ENCODE measurements around the gene HAVCR2. TPM values are rescaled to one million over a fixed set of nuclear protein-coding genes. Genes with fewer than 3 reads are reported as not detected.

The HAVCR2 gene
- polyA plus RNA-seq (ENCODE audit: insufficient read length in 4 of 4) = 10 to 100 TPM in 2 of 4 donors, 1 to 10 TPM in 2; 5.4 to 11.7 (median 8.8) TPM

GRCh38 chr5:157108976-157109375 is at the start of gene HAVCR2:
HAVCR2 (minus strand) TSS chr5:157109044; CDS start chr5:157108983, 61 bp downstream.
- DNase-seq (ENCODE audit: low read depth in 4 of 4, low spot score in 3 of 4) = no peak

DNA sequence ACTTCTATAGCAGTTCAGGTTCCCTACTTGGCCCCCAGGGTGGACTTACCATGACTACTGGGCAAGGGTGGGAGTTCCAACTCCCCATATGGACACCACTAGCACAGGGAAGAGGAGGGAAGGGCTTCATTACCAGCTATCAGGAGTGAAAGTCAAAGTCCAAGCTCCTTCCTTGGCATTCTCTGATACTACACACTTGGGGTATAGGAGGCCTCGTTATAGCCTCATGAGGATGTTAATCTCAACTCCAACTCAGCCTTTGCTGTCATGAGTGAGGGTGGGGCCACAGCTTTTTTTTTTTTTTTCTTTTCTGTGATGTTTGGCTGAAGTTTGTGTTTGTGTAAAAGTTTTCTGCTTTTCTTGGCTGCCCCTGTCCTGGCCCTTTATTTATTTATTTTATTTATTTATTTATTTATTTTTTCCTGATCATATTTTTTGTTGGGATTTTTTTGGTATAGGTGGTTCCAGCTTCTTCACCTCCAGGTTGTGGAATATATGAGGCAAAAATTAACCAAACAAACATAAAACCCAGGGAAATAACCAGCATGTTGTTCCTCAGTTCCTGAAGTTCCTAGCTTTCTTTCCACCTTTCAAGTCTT is 48.5 kb upstream of the HAVCR2 start:
- no peak for DNase-seq (ENCODE audit: low read depth in 4 of 4, low spot score in 3 of 4)

DNA sequence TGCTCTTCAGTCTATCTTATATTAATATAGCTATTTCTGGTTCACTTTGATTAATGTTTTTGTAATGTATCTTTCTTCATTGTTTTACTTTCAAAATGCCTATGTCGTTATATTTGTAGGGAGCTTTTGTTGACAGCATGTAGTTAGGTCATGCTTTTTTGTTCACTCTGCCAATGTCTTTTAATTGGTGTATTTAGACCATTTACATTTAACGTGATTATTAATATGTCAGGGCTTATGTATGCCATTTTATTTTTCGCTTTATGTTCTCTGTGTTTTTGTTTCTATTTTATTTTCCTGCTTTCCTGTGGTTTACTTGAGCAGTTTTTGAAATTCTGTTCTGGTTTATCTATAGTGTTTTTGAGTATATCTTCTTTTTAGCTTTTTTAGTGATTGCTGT is 46.5 kb upstream of the HAVCR2 start:
- DNase-seq (ENCODE audit: low read depth in 4 of 4, low spot score in 3 of 4) = no peak

GRCh38 chr5:157150995-157151394 is 42.2 kb upstream of the HAVCR2 start:
- DNase-seq (ENCODE audit: low read depth in 4 of 4, low spot score in 3 of 4) = no peak

DNA sequence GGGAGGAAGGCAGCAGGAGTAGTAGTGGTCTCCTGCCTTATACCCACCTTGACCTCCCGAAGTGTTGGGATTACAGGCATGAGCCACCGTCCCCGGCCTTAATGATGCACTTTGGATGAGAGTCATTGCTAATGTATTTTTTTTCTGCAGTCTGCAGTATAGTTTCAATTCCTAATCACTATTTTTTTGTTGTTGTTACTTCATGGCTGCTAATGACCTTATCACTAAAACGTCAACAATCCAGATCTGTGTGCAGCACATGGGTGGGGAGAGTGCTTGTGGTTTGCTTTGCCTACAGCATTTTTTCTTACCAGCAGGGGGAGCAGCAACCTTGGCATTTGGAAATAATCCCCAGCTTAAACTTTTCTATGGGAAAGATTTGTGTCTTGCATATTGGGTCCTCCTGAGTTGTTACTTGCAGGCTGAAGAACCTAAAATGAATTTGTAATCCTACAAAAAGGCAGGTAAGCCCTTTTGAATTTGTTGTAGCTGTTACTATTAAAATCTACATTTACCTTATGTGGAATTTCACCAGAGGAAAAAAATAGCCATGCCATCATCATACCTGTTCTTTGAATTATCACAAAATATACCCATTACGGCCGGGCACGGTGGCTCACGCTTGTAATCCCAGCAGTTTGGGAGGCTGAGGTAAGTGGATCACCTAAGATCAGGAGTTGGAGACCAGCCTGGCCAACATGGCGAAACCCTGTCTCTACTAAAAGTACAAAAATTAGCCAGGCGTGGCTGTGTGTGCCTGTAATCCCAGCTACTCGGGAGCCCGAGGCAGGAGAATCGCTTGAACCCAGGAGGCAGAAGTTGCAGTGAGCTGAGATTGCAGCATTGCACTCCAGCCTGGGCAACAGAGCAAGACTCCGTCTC is 40.1 kb upstream of the HAVCR2 start:
- DNase-seq (ENCODE audit: low read depth in 4 of 4, low spot score in 3 of 4) = peak in 3 of 4 donors; percentile 53 to 64 (median 60)

DNA sequence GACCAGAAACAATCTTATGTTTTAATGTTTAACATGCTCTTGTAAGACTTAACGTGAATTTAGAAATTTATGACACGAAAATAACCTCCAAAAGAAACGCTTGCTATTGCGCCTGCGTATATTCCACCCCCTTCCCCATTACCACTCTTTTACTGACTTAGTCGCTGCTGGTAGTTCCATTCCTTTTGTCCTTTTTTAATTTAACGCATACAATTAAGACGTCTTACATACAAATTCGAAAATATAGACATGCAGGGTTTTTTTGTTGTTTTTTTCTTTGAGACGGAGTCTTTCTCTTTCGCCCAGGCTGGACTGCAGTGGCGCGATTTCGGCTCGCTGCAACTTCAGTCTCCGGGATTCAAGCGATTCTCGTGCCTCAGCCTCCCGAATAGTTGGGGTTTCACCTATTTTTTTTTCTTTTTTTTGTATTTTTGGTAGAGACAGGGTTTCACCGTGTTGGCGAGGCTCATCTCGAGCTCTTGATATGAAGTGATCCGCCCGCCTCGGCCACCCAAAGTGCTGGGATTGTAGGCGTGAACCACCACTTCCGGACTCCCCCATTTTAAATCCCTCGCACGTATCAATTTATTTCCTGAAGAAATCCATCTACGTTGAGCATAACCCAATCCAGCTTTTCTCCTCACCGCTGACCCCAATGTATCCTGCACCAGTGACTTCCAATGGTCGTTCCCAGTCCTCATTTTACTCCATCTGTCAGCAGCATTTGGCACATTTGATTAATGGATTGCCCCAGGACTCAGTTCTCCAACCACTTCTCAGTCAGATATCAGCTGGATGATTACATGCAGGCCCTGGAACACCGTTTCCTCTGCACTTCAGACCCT is 34.5 kb upstream of the HAVCR2 start:
- peak; percentile 12 to 85 (median 22) for DNase-seq (ENCODE audit: low read depth in 4 of 4, low spot score in 3 of 4)

GRCh38 chr5:157142317-157143126 is 33.7 kb upstream of the HAVCR2 start, which contains the start of gene MED7:
MED7 (minus strand) TSS chr5:157142865; CDS start chr5:157139431, 3,434 bp downstream.
- DNase-seq (ENCODE audit: low read depth in 4 of 4, low spot score in 3 of 4) = peak; percentile 98 to 100 (median 100)

DNA sequence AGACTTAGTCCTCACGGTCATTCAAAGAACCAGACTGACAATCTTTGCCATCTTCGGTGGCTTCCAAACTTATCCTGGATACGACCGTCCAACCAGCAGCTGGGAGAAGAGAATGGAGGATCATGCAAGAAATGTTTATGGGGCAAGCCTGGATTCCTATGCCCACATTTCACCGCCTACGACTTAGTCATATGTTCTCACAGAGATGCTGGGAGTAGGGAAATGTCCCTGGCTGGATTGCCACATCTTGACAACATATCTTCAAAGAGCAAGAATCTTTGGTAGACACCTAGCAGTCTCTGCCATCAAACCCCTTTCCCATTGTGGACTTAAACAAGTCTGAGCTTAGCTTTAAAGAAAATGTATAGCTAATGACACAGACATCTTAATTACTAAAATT is 28.8 kb upstream of the HAVCR2 start:
- no peak for DNase-seq (ENCODE audit: low read depth in 4 of 4, low spot score in 3 of 4)

DNA sequence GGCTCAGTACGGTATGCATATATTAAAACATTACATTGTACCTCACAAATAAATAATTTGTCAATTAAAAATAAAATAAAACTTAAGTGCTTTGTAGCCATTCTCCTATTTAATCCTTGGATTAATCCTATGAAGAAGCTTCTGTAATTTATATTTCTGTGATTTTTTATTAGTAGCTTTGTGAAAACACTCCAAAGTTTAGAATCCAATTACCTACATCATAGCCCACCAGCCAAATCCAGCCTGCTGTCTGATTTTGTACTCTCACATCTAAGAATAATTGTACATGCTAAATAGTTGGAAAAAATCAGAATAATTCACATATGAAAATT is 23.4 kb upstream of the HAVCR2 start:
- DNase-seq (ENCODE audit: low read depth in 4 of 4, low spot score in 3 of 4) = no peak

- no peak for DNase-seq (ENCODE audit: low read depth in 4 of 4, low spot score in 3 of 4)
Measured at GRCh38 chr5:157130925-157131324, 22.1 kb upstream of the HAVCR2 start.

- no peak for DNase-seq (ENCODE audit: low read depth in 4 of 4, low spot score in 3 of 4)
Measured at GRCh38 chr5:157121709-157122108, 12.9 kb upstream of the HAVCR2 start.

- no peak for DNase-seq (ENCODE audit: low read depth in 4 of 4, low spot score in 3 of 4)
Measured at GRCh38 chr5:157120102-157120501, 11.3 kb upstream of the HAVCR2 start.

- DNase-seq (ENCODE audit: low read depth in 4 of 4, low spot score in 3 of 4) = no peak
Measured at GRCh38 chr5:157116483-157116954, 7.7 kb upstream of the HAVCR2 start.

DNA sequence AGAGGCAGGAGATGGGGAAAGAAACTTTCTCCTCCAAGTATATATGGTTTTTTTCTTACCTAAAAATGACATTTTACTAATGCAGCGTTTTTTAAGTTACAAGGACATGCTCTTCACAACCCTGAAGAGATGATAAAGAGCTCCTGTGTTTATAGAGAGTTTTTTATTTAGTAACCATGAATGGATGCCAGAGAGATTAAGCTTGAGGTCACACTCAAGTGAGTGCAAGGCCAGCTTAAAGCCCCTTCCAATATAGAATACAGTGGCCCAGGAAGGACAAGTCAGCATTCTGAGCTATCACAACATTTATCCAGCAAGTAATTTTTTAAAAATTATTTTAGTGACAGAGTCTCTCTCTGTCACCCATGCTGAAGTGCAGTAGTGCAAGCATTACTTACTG is 6.7 kb upstream of the HAVCR2 start:
- no peak for DNase-seq (ENCODE audit: low read depth in 4 of 4, low spot score in 3 of 4)

DNA sequence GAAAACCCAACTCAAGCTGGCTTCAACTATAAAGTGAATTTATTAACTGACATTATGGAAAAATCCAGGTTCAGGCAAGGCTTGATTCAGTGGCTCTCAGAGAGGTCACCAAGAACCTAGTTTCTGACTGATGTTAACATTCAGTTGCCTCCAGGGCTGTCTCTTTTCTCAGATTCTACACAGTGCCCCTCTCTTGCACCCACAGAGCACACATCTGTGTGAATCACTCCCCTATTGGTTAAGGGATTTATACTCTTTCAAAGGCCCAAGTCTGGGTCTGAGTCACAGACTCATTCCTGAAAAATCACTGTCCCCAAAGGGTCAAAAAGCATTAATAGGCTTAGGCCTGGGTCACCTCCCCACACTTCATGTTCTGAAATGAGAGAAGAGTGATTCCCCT is 6.2 kb upstream of the HAVCR2 start:
- no peak for DNase-seq (ENCODE audit: low read depth in 4 of 4, low spot score in 3 of 4)

DNA sequence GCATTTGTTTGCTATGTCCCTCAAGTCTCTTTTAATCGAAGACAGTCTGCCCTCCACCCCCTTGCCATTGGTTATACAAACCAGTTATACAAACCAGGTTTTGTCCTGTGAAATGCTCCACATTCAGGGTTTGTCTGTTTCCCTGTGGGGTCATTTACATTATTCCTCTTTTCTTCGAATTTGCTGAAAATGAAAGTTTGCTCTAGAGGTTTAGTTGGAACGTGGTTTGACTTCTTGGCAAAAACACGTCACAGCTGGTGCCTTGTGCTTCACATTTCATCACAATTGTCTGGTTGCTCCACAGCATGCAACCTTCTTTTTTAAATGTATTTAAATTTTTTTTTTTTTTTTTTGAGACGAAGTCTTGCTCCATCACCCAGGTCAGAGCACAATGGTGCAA is 4.2 kb upstream of the HAVCR2 start:
- no peak for DNase-seq (ENCODE audit: low read depth in 4 of 4, low spot score in 3 of 4)

DNA sequence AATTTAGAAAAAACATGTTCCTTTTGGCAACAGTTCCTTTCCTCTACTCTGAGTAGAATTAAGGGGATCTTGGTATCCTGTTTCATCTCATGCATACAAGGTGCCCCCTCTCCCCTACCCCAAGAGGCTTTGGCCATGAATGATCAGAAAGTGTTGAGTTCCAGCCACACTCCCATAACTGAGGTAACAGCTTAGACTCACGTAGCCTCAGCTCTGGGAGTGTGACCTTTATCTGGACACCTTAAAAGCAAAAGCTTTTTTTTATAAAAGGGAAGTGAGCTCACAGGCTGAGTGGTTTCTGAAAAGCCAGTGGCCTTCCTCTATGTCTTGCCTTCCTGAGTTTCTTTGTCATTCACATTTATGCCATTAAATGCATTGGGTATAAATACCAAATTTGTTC is 900 bp upstream of the HAVCR2 start:
- no peak for DNase-seq (ENCODE audit: low read depth in 4 of 4, low spot score in 3 of 4)

GRCh38 chr5:157107508-157107907 is 1.3 kb downstream of the HAVCR2 start:
- no peak for DNase-seq (ENCODE audit: low read depth in 4 of 4, low spot score in 3 of 4)

DNA sequence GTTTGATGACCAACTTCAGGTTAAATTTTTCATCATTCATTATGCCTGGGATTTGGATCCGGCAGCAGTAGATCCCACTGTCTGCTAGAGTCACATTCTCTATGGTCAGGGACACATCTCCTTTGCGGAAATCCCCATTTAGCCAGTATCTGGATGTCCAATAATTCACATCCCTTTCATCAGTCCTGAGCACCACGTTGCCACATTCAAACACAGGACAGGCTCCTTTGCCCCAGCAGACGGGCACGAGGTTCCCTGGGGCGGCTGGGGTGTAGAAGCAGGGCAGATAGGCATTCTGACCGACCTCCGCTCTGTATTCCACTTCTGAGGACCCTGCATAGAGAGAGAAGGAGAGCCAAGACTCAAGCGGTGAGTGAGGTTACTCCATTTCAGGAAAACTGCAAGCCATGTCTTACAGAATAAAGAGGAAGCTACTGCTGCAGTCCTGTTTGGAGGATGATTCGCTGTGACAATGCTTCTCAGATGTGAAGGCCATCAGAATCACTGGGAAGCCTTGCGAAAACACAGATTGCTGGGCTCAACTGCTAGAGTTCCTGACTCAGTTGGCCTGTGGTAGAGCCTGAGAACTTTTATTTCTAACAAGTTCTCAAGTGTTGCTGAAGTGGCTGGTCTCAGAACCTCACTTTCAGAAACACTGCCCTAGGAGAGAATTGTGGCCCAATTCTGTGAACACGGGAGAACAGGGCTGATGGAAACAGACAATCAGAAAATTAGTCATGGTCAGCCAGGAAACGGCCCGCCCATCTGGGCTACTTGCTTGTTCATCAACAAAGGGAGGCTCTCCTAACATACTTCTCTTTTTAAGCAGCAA is 2.0 kb downstream of the HAVCR2 start:
- DNase-seq (ENCODE audit: low read depth in 4 of 4, low spot score in 3 of 4) = no peak

Data from left renal pelvis (tissue), 4 donors.